Ishikawa (cell line): ENCODE data around the gene URI1.

Experiments
- CEBPB ChIP-seq: IDR thresholded peaks from 2 replicates; pipeline ENCODE4 v1.6.1; 2012
- CREB1 ChIP-seq: IDR thresholded peaks from 2 replicates; pipeline ENCODE4 v1.6.1; 2012; ENCODE audit warnings: low read depth
- EGR1 ChIP-seq: IDR thresholded peaks from 2 replicates; pipeline ENCODE4 v1.6.1; 2012
- EP300 ChIP-seq: IDR thresholded peaks from 2 replicates; pipeline ENCODE4 v1.6.1; 2012; ENCODE audit warnings: borderline replicate concordance
- FOXM1 ChIP-seq: IDR thresholded peaks from 2 replicates; pipeline ENCODE4 v1.6.1; 2012; ENCODE audit warnings: low read depth, borderline replicate concordance
- NFIC ChIP-seq: IDR thresholded peaks from 2 replicates; pipeline ENCODE4 v1.6.1; 2012
- RAD21 ChIP-seq: IDR thresholded peaks from 2 replicates; pipeline ENCODE4 v1.6.1; 2012; ENCODE audit warnings: low read depth
- TAF1 ChIP-seq: IDR thresholded peaks from 2 replicates; pipeline ENCODE4 v1.6.1; 2012; ENCODE audit warnings: low read depth, mild to moderate bottlenecking
- TCF12 ChIP-seq: IDR thresholded peaks from 2 replicates; pipeline ENCODE4 v1.6.1; 2012; ENCODE audit warnings: low read depth
- TEAD4 ChIP-seq: IDR thresholded peaks from 2 replicates; pipeline ENCODE4 v1.6.1; 2012
- YY1 ChIP-seq: IDR thresholded peaks from 2 replicates; pipeline ENCODE4 v1.6.1; 2012; ENCODE audit warnings: low read depth
- ZBTB7A ChIP-seq: IDR thresholded peaks from 2 replicates; pipeline ENCODE4 v1.6.1; 2012; ENCODE audit warnings: low read depth
- TF ChIP-seq, protein P1 (sequence below): IDR thresholded peaks from 2 replicates; pipeline ENCODE4 v1.6.1; 2012; ENCODE audit warnings: low read depth, mild to moderate bottlenecking
- TF ChIP-seq, protein P2 (sequence below): IDR thresholded peaks from 2 replicates; pipeline ENCODE4 v1.6.1; 2012
- TF ChIP-seq, protein P3 (sequence below): IDR thresholded peaks from 2 replicates; pipeline ENCODE4 v1.6.1; 2012

URI1 gene

DNA sequence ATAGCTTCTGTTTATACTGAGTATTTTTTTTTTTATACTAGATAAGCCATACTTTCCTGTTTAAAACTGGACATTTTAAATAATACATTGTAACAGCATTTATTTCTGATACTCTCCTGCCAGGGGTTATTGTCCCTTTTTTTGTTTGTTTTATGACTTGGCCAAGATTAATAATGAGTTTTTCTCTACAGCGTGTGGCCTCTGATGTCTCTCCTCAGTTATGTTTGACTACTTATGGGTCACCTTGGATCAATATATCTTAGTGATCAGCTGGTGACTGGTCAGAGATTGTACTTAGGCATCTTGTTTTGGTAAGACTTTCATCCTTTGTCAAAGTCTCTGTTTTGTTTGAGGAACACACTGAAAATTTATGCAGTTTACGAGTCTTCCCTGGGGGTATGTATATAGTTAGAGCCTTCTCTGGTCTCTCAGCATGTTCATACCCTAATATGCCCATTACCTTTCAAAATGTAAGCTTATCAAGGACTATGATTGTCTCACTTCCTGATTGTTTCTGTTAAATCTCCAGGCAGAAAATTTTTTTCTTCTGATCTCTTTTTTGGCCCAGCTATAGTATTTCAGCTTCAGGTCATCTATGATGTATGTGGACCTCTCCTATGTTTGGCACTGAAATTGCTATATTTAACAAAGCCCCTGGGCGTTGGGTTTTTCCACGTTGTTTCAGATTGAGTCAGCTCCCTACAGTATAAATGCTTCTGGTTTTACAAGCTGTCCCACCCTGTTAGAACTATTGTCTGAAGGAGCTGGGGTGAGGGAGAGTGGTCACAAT, 87.9 kb downstream of the URI1 start:
- TF ChIP-seq RAD21 (no peak), ZBTB7A (no peak), TEAD4 (no peak), FOXM1 (no peak), TCF12 (no peak), EP300 (no peak), NFIC (no peak), TAF1 (no peak), CEBPB (no peak)
- TF ChIP-seq, protein P1, sequence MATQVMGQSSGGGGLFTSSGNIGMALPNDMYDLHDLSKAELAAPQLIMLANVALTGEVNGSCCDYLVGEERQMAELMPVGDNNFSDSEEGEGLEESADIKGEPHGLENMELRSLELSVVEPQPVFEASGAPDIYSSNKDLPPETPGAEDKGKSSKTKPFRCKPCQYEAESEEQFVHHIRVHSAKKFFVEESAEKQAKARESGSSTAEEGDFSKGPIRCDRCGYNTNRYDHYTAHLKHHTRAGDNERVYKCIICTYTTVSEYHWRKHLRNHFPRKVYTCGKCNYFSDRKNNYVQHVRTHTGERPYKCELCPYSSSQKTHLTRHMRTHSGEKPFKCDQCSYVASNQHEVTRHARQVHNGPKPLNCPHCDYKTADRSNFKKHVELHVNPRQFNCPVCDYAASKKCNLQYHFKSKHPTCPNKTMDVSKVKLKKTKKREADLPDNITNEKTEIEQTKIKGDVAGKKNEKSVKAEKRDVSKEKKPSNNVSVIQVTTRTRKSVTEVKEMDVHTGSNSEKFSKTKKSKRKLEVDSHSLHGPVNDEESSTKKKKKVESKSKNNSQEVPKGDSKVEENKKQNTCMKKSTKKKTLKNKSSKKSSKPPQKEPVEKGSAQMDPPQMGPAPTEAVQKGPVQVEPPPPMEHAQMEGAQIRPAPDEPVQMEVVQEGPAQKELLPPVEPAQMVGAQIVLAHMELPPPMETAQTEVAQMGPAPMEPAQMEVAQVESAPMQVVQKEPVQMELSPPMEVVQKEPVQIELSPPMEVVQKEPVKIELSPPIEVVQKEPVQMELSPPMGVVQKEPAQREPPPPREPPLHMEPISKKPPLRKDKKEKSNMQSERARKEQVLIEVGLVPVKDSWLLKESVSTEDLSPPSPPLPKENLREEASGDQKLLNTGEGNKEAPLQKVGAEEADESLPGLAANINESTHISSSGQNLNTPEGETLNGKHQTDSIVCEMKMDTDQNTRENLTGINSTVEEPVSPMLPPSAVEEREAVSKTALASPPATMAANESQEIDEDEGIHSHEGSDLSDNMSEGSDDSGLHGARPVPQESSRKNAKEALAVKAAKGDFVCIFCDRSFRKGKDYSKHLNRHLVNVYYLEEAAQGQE, result no peak

DNA sequence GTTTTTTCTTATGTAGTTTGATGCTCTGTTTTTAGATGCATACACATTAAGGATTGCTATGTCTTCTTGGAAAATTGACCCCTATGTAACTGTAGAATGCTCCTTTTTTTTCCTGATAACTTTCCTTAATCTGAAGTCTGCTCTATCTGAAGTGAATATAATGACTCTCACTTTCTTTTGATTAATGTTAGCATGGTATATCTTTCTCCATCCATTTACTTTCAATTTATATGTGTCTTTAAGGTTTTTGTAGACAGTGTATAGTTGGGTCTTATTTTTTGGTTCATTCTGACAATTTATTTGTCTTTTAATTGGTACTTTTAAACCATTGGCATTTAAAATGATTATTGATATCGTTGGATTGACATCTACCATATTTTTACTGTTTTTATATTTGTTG, 92.3 kb downstream of the URI1 start:
- no peak for TF ChIP-seq RAD21
- TF ChIP-seq, protein P2, sequence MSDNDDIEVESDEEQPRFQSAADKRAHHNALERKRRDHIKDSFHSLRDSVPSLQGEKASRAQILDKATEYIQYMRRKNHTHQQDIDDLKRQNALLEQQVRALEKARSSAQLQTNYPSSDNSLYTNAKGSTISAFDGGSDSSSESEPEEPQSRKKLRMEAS, result no peak
- TF ChIP-seq NFIC, result no peak
- TF ChIP-seq EGR1, result no peak
- TF ChIP-seq TCF12, result no peak
- TF ChIP-seq TEAD4, result no peak
- no peak for TF ChIP-seq ZBTB7A
- TF ChIP-seq CEBPB, result no peak
- TF ChIP-seq, protein P1, result no peak
- TF ChIP-seq, protein P3, sequence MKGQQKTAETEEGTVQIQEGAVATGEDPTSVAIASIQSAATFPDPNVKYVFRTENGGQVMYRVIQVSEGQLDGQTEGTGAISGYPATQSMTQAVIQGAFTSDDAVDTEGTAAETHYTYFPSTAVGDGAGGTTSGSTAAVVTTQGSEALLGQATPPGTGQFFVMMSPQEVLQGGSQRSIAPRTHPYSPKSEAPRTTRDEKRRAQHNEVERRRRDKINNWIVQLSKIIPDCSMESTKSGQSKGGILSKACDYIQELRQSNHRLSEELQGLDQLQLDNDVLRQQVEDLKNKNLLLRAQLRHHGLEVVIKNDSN, result no peak

DNA sequence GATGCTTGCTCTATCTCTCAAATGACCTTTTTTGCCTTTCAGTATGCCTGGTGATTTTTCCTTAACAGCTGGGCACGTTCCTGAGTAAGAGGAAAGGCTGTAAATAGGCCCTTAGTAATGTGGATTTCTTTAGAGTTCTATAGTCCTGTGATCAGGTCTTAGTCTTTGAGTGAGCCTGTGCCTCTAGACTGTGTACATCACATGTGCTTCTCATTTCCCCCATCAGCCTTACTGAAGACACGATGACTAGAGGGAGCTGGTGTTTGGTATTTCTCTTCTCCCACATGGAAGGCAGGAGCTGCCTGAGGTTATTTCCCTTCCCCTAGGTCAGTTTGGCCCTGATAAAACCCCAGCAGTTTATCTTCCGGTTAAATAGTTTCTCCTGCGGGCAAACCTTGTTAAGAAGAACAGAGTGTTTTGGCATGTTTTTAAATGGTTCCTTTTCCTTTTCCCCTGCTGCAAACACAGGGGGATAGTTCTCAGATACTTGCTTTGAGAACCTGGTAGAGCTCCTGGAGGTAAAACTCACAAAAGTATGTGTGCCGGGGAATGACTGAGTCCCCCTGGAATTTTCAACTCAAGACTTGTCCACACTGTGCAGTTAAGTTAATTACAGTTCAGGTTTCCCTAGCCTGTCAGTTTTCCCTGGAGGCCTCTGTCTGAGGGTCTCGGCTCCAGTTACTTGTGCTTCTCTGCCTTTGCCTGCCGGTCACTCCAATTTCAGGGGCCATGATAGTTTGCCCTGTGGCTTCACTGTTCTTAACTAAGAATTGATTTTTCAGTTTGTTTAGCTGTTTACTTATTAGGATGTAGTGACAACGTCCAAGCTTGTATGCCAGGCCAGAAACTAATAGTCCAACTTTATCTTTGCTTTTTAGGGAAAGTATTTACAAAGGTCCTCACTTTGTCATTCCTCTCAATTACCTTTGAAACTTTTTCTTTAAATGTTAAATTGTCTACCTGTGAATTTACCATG, 94.4 kb downstream of the URI1 start:
- TF ChIP-seq ZBTB7A, result no peak
- TF ChIP-seq EGR1, result no peak
- TF ChIP-seq, protein P2, result no peak
- TF ChIP-seq CEBPB, result no peak
- TF ChIP-seq RAD21, result no peak
- TF ChIP-seq EP300, result no peak
- TF ChIP-seq CREB1, result no peak
- no peak for TF ChIP-seq TCF12
- no peak for TF ChIP-seq YY1
- no peak for TF ChIP-seq TAF1
- TF ChIP-seq, protein P1, result no peak
- TF ChIP-seq, protein P3, result no peak
- TF ChIP-seq TEAD4, result no peak
- no peak for TF ChIP-seq NFIC
- no peak for TF ChIP-seq FOXM1
